Measurements from ENCODE around the gene THOC3. TPM values are rescaled to one million over a fixed set of nuclear protein-coding genes. Genes with fewer than 3 reads are reported as not detected.
"Not testable (repeated sequence)": the region's sequence is repeated elsewhere in the genome, so short reads cannot be mapped to it uniquely, and the experiment has no call there.

The THOC3 gene, protein sequence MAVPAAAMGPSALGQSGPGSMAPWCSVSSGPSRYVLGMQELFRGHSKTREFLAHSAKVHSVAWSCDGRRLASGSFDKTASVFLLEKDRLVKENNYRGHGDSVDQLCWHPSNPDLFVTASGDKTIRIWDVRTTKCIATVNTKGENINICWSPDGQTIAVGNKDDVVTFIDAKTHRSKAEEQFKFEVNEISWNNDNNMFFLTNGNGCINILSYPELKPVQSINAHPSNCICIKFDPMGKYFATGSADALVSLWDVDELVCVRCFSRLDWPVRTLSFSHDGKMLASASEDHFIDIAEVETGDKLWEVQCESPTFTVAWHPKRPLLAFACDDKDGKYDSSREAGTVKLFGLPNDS
- total RNA-seq (2021; ENCODE audit: unreplicated experiment) (111 TPM), Bru-seq, nascent RNA (percentile 37 among the genes with signal in this experiment), BruChase-seq, experiment 1, labeled RNA remaining after a 6-hour chase (percentile 49 among the genes with signal in this experiment), BruChase-seq, experiment 2, labeled RNA remaining after a 2-hour chase (percentile 44 among the genes with signal in this experiment)
- polyA plus RNA-seq (2012): 84.1 and 91.1 TPM in 2 replicates
- long read RNA-seq, transcript THOC3-201 (6 exons, 1,589 nt): major isoform, 203 of 236 reads
- long read RNA-seq, partial matches to known transcripts: 2 of 236 reads
- long read RNA-seq, other reads (novel, unspliced or antisense): 29 of 236 reads

GRCh38 chr5:175967471-175968372 lies at the start of gene THOC3:
Gene THOC3 (minus strand): TSS chr5:175968315. CDS start chr5:175968208, 107 bp downstream.
- H3K9me3 ChIP-seq (ENCODE audit: control insufficient read depth in 1 of 2, insufficient read depth in 1 of 2, low read depth in 1 of 2, low read length in 2 of 2); H3K9me2 ChIP-seq (ENCODE audit: insufficient read depth); BruUV-seq (replicated peaks); H3K79me2 ChIP-seq (ENCODE audit: insufficient read depth, low read length); POLR2A ChIA-PET; H4K20me1 ChIP-seq (ENCODE audit: insufficient read depth); H3K27me3 ChIP-seq (ENCODE audit: insufficient read depth, low read length); RAD21 ChIA-PET (ENCODE audit: low non-redundant PET in 1 of 2, low total read pairs in 2 of 2, uncharacterized antibody in 2 of 2, unreplicated experiment in 2 of 2); H3K4me1 ChIP-seq (ENCODE audit: control insufficient read depth in 1 of 2, insufficient read depth in 2 of 2, low read length in 2 of 2); intact Hi-C loops (cut with micrococcal nuclease); CTCF ChIA-PET; H3K36me3 ChIP-seq (ENCODE audit: control insufficient read depth in 1 of 2, insufficient read depth in 2 of 2, low read length in 2 of 2); H2AFZ ChIP-seq (ENCODE audit: low read depth, low read length, poor library complexity, severe bottlenecking): not testable (repeated sequence)
- peak; percentile 56 for DNase-seq (ENCODE audit: low read depth, low spot score)
- Histone ChIP-seq H3K9ac (ENCODE audit: low read length) (peak within 1 kb of the TSS; percentile 55), H3K27ac (ENCODE audit: low read depth, low read length) (peak within 1 kb of the TSS; percentile 45; the same call in 1 of the 2 replicates), H3K4me2 (ENCODE audit: low read length) (peak within 1 kb of the TSS; percentile 55), H3K4me3 (replicated peaks in 1 of 2; ENCODE audit: low read depth in 1 of 2, low read length in 2 of 2) (peak within 1 kb of the TSS; percentile 57 to 61)
- TF ChIP-seq POLR2AphosphoS5 (IDR thresholded peaks at IDR 0.05; ENCODE audit: low read depth, low read length) (peak; percentile 64), ELF1 (IDR thresholded peaks at IDR 0.05; ENCODE audit: borderline replicate concordance, low read depth) (peak; percentile 28; the same call in 1 of the 2 replicates)
- peak; percentile 99 for ATAC-seq

- H4K20me1 ChIP-seq (ENCODE audit: insufficient read depth); H3K27me3 ChIP-seq (ENCODE audit: insufficient read depth, low read length); H3K4me1 ChIP-seq (ENCODE audit: control insufficient read depth in 1 of 2, insufficient read depth in 2 of 2, low read length in 2 of 2); H3K9me2 ChIP-seq (ENCODE audit: insufficient read depth); H3K36me3 ChIP-seq (ENCODE audit: control insufficient read depth in 1 of 2, insufficient read depth in 2 of 2, low read length in 2 of 2); ATAC-seq; H3K79me2 ChIP-seq (ENCODE audit: insufficient read depth, low read length); RAD21 ChIA-PET (ENCODE audit: low non-redundant PET in 1 of 2, low total read pairs in 2 of 2, uncharacterized antibody in 2 of 2, unreplicated experiment in 2 of 2); H3K4me3 ChIP-seq (replicated peaks in 1 of 2; ENCODE audit: low read depth in 1 of 2, low read length in 2 of 2); intact Hi-C loops (cut with micrococcal nuclease); POLR2A ChIA-PET; H3K27ac ChIP-seq (ENCODE audit: low read depth, low read length); DNase-seq (ENCODE audit: low read depth, low spot score); BruUV-seq (replicated peaks); H2AFZ ChIP-seq (ENCODE audit: low read depth, low read length, poor library complexity, severe bottlenecking); H3K9ac ChIP-seq (ENCODE audit: low read length); H3K4me2 ChIP-seq (ENCODE audit: low read length); CTCF ChIA-PET; H3K9me3 ChIP-seq (ENCODE audit: control insufficient read depth in 1 of 2, insufficient read depth in 1 of 2, low read depth in 1 of 2, low read length in 2 of 2): not testable (repeated sequence)
Observed at GRCh38 chr5:176017324-176017723, 49.2 kb upstream of the THOC3 start.

- ATAC-seq: not testable (repeated sequence)
Observed at GRCh38 chr5:176014360-176014759, 46.2 kb upstream of the THOC3 start.

GRCh38 chr5:176011088-176011487 lies 43.0 kb upstream of the THOC3 start:
- ATAC-seq; H2AFZ ChIP-seq (ENCODE audit: low read depth, low read length, poor library complexity, severe bottlenecking); CTCF ChIA-PET; H3K4me1 ChIP-seq (ENCODE audit: control insufficient read depth in 1 of 2, insufficient read depth in 2 of 2, low read length in 2 of 2); H3K9me2 ChIP-seq (ENCODE audit: insufficient read depth); DNase-seq (ENCODE audit: low read depth, low spot score); H3K9me3 ChIP-seq (ENCODE audit: control insufficient read depth in 1 of 2, insufficient read depth in 1 of 2, low read depth in 1 of 2, low read length in 2 of 2); H4K20me1 ChIP-seq (ENCODE audit: insufficient read depth); POLR2A ChIA-PET; intact Hi-C loops (cut with micrococcal nuclease); H3K27me3 ChIP-seq (ENCODE audit: insufficient read depth, low read length); RAD21 ChIA-PET (ENCODE audit: low non-redundant PET in 1 of 2, low total read pairs in 2 of 2, uncharacterized antibody in 2 of 2, unreplicated experiment in 2 of 2); H3K4me2 ChIP-seq (ENCODE audit: low read length); H3K79me2 ChIP-seq (ENCODE audit: insufficient read depth, low read length); H3K4me3 ChIP-seq (replicated peaks in 1 of 2; ENCODE audit: low read depth in 1 of 2, low read length in 2 of 2); H3K36me3 ChIP-seq (ENCODE audit: control insufficient read depth in 1 of 2, insufficient read depth in 2 of 2, low read length in 2 of 2); BruUV-seq (replicated peaks); H3K27ac ChIP-seq (ENCODE audit: low read depth, low read length); H3K9ac ChIP-seq (ENCODE audit: low read length): not testable (repeated sequence)

More at GRCh38 chr5:176014360-176014759, 46.2 kb upstream of the THOC3 start:
- CTCF ChIA-PET; H3K9me2 ChIP-seq (ENCODE audit: insufficient read depth); H4K20me1 ChIP-seq (ENCODE audit: insufficient read depth); H3K27me3 ChIP-seq (ENCODE audit: insufficient read depth, low read length); H3K36me3 ChIP-seq (ENCODE audit: control insufficient read depth in 1 of 2, insufficient read depth in 2 of 2, low read length in 2 of 2); intact Hi-C loops (cut with micrococcal nuclease); H3K9me3 ChIP-seq (ENCODE audit: control insufficient read depth in 1 of 2, insufficient read depth in 1 of 2, low read depth in 1 of 2, low read length in 2 of 2); H2AFZ ChIP-seq (ENCODE audit: low read depth, low read length, poor library complexity, severe bottlenecking); H3K27ac ChIP-seq (ENCODE audit: low read depth, low read length); RAD21 ChIA-PET (ENCODE audit: low non-redundant PET in 1 of 2, low total read pairs in 2 of 2, uncharacterized antibody in 2 of 2, unreplicated experiment in 2 of 2); H3K79me2 ChIP-seq (ENCODE audit: insufficient read depth, low read length); H3K4me3 ChIP-seq (replicated peaks in 1 of 2; ENCODE audit: low read depth in 1 of 2, low read length in 2 of 2); H3K4me2 ChIP-seq (ENCODE audit: low read length); BruUV-seq (replicated peaks); H3K4me1 ChIP-seq (ENCODE audit: control insufficient read depth in 1 of 2, insufficient read depth in 2 of 2, low read length in 2 of 2); POLR2A ChIA-PET; H3K9ac ChIP-seq (ENCODE audit: low read length); DNase-seq (ENCODE audit: low read depth, low spot score): not testable (repeated sequence)

Data from HCT116 (cell line).